ENCODE results near the gene CLEC17A. TPM values are rescaled to one million over a fixed set of nuclear protein-coding genes. Genes with fewer than 3 reads are reported as not detected.

The CLEC17A gene
- total RNA-seq, 1 experiment from 2014 or later = not detected

DNA sequence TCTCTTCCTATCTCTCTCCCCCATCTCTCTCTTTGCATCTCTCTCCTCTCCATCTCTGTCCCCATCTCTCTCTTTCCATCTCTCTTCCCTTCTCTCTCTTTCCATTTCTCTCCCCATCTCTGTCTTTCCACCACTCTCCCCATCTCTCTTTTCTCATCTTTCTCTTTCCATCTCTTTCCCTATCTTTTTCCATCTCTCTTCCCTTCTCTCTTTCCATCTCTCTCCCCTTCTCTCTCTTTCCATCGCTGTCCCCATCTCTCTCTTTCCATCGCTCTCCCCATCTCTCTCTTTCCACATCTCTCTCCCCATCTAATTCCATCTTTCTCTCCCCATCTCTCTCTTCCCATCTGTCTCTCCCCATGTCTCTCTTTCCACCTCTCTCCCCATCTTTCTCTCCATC is 67.3 kb downstream of the CLEC17A start:
- TF ChIP-seq, protein P1, sequence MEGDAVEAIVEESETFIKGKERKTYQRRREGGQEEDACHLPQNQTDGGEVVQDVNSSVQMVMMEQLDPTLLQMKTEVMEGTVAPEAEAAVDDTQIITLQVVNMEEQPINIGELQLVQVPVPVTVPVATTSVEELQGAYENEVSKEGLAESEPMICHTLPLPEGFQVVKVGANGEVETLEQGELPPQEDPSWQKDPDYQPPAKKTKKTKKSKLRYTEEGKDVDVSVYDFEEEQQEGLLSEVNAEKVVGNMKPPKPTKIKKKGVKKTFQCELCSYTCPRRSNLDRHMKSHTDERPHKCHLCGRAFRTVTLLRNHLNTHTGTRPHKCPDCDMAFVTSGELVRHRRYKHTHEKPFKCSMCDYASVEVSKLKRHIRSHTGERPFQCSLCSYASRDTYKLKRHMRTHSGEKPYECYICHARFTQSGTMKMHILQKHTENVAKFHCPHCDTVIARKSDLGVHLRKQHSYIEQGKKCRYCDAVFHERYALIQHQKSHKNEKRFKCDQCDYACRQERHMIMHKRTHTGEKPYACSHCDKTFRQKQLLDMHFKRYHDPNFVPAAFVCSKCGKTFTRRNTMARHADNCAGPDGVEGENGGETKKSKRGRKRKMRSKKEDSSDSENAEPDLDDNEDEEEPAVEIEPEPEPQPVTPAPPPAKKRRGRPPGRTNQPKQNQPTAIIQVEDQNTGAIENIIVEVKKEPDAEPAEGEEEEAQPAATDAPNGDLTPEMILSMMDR (IDR thresholded peaks at IDR 0.05; ENCODE audit: unreplicated experiment) = no peak
- H3K9me3 Mint-ChIP-seq (ENCODE audit: unreplicated experiment) = peaks cover 22% of the 10 kb centered on the region
- intact Hi-C loops (cut with micrococcal nuclease) = no loop called here
- H3K36me3 Mint-ChIP-seq (ENCODE audit: insufficient read depth, unreplicated experiment) = no peaks in the 10 kb centered on the region
- no peak overlapping the region for H3K4me3 Mint-ChIP-seq (ENCODE audit: unreplicated experiment)
- H3K27me3 Mint-ChIP-seq (ENCODE audit: insufficient read depth, unreplicated experiment) = peaks cover 30% of the 10 kb centered on the region
- H3K4me1 Mint-ChIP-seq (ENCODE audit: insufficient read depth, unreplicated experiment) = no peaks in the 10 kb centered on the region
- no TSS peak for BruUV-seq (replicated peaks)
- no peak overlapping the region for H3K27ac Mint-ChIP-seq (ENCODE audit: low read depth, unreplicated experiment)
- DNase-seq (ENCODE audit: unreplicated experiment) = no peak
- CTCF ChIA-PET = no interaction called here
- POLR2A ChIA-PET = no interaction called here

DNA sequence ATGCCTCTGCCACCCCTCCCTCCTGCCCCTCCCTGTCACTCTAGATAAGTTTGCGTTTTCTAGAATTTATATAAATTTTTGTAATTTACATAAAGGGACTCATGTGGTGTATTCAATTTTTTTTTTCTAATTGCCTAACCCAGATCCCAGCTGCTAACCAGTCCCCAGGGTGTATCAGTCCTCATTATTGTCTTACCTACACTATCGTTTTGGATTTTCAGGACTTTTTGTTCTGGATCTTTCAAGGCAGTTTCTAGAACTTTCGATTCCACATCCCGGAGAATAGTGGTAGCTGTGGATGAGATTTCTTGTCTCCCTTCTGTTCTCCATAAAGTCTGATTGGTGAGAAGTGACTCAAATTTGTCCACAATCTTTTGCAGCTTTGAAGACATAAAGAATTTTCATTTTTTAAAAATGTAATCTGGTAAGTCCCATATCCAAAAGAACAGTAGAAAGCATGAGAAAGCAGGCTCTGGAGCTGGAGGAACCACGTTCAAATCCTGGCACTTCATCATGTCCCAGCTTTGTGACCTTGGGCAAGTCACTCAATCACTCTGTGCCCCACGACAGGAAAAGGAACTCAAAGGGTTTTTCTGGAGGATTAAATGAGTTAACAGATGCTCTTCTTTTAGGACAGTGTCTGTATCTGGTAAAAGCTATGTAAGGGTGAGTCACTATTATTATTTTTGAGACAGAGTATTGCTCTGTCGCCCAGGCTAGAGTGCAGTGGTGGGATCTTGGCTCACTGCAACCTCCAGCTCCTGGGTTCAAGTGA is 72.1 kb downstream of the CLEC17A start:
- peaks cover 8% of the 10 kb centered on the region for H3K9me3 Mint-ChIP-seq (ENCODE audit: unreplicated experiment)
- no peaks in the 10 kb centered on the region for H3K4me1 Mint-ChIP-seq (ENCODE audit: insufficient read depth, unreplicated experiment)
- intact Hi-C loops (cut with micrococcal nuclease) = no loop called here
- ChIA-PET POLR2A (interaction anchor here (0.7 kb wide), 1 partner anchor 279 kb away, joined by 3 read pairs; no protein-coding TSS in a partner anchor), CTCF (interaction anchor here (0.7 kb wide), 1 partner anchor 529 kb away, joined by 3 read pairs; no protein-coding TSS in a partner anchor)
- BruUV-seq (replicated peaks) = no TSS peak
- no peak overlapping the region for H3K4me3 Mint-ChIP-seq (ENCODE audit: unreplicated experiment)
- peaks cover 12% of the 10 kb centered on the region for H3K27me3 Mint-ChIP-seq (ENCODE audit: insufficient read depth, unreplicated experiment)
- DNase-seq (ENCODE audit: unreplicated experiment) = no peak
- no peaks in the 10 kb centered on the region for H3K36me3 Mint-ChIP-seq (ENCODE audit: insufficient read depth, unreplicated experiment)
- TF ChIP-seq, protein P1 (IDR thresholded peaks at IDR 0.05; ENCODE audit: unreplicated experiment) = no peak
- no peak overlapping the region for H3K27ac Mint-ChIP-seq (ENCODE audit: low read depth, unreplicated experiment)

DNA sequence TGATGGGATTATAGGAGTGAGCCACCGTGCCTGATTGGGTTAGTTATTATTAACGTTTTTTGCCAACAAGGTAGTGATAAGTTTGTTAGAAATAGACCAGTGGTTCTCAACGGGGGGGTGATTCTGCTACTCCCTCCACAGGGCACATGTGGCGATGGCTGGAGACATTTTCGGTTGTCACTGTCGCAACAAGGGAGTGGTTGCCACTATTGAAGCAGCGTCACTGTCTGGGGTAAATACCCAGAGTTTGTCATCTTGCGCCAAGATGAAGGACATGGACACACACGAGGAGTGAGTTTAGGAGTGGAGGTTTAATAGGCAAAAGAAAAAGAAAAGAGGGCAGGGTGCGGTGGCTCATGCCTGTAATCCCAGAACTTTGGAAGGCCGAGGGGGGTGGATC is 72.8 kb downstream of the CLEC17A start:
- H3K4me3 Mint-ChIP-seq (ENCODE audit: unreplicated experiment) = no peak overlapping the region
- BruUV-seq (replicated peaks) = no TSS peak
- peaks cover under 1% of the 10 kb centered on the region for H3K9me3 Mint-ChIP-seq (ENCODE audit: unreplicated experiment)
- no peaks in the 10 kb centered on the region for H3K4me1 Mint-ChIP-seq (ENCODE audit: insufficient read depth, unreplicated experiment)
- peaks cover 5% of the 10 kb centered on the region for H3K27me3 Mint-ChIP-seq (ENCODE audit: insufficient read depth, unreplicated experiment)
- intact Hi-C loops (cut with micrococcal nuclease) = no loop called here
- CTCF ChIA-PET = no interaction called here
- DNase-seq (ENCODE audit: unreplicated experiment) = no peak
- POLR2A ChIA-PET = no interaction called here
- no peak overlapping the region for H3K27ac Mint-ChIP-seq (ENCODE audit: low read depth, unreplicated experiment)
- TF ChIP-seq, protein P1 (IDR thresholded peaks at IDR 0.05; ENCODE audit: unreplicated experiment) = no peak
- H3K36me3 Mint-ChIP-seq (ENCODE audit: insufficient read depth, unreplicated experiment) = no peaks in the 10 kb centered on the region

DNA sequence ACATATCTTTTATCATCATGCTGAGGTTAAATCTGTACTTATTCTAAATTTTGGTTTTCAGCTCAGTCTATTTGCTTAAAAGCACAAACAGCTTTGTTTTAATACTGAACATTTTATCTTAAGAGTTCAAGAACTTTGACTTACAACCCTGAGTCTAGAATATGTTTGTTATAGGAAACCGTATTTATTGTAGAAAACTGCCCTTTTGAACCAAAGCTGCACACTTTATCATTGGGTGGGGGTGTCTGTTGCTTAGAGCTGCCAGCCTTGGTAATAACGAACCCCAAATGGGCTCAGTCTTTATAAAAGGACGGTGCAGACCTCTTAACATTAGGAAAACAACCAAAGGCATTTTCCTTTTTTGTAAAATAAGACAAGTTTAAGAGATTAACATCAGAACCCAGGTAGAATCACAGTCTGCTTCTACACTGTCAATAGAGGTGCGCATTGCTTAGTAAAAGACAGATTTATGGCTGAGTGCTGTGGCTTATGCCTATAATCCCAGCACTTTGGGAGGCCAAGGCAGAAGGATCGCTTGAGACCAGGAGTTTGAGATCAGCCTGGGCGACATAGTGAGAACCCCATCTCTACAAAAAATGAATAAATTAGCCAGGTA is 77.1 kb downstream of the CLEC17A start:
- no peak for DNase-seq (ENCODE audit: unreplicated experiment)
- H3K9me3 Mint-ChIP-seq (ENCODE audit: unreplicated experiment) = no peaks in the 10 kb centered on the region

More for the DNA sequence above, 77.1 kb downstream of the CLEC17A start:
- TF ChIP-seq, protein P1 (IDR thresholded peaks at IDR 0.05; ENCODE audit: unreplicated experiment) = no peak
- Mint-ChIP-seq H3K36me3 (ENCODE audit: insufficient read depth, unreplicated experiment) (no peaks in the 10 kb centered on the region), H3K4me1 (ENCODE audit: insufficient read depth, unreplicated experiment) (no peaks in the 10 kb centered on the region), H3K4me3 (ENCODE audit: unreplicated experiment) (no peak overlapping the region), H3K27ac (ENCODE audit: low read depth, unreplicated experiment) (no peak overlapping the region), H3K27me3 (ENCODE audit: insufficient read depth, unreplicated experiment) (no peaks in the 10 kb centered on the region)
- intact Hi-C loops (cut with micrococcal nuclease) = no loop called here
- CTCF ChIA-PET = interaction anchor here (0.7 kb wide), 1 partner anchor 40 kb away, joined by 3 read pairs; no protein-coding TSS in a partner anchor
- POLR2A ChIA-PET = no interaction called here
- BruUV-seq (replicated peaks) = no TSS peak
